Right lobe of liver (tissue), 6 donors: Measurements from ENCODE around the gene PRKCB. TPM values are rescaled to one million over a fixed set of nuclear protein-coding genes. Genes with fewer than 3 reads are reported as not detected.

Experiments used
- ATAC-seq, 4 donors: fragments of 200-7000 bp; cut with Tn5 transposase; one replicate each; pipeline ENCODE4 v1.9.1; 2020; ENCODE audit warnings: mild to moderate bottlenecking in 4 of 4, moderate library complexity in 4 of 4
- DNase-seq, 3 donors: peaks; one replicate each; pipeline ENCODE4 v3.0.0-alpha.2; 2020
- H3K27ac ChIP-seq, 3 donors: fragments of 200-600 bp; one replicate each; pipeline ENCODE4 v1.8.0; 2022
- H3K27me3 ChIP-seq, 2 donors: fragments of 200-600 bp; one replicate each; pipeline ENCODE4 v1.8.0; 2022
- H3K36me3 ChIP-seq, 4 donors: fragments of 200-600 bp; sonication (generic) in 1 of 4; one replicate each; pipeline versions ENCODE4 v1.5.1 to v1.8.0; 2017 to 2022; ENCODE audit warnings: control low read depth in 1 of 4
- H3K4me1 ChIP-seq, 4 donors: fragments of 200-600 bp; sonication (generic) in 1 of 4; one replicate each; pipeline versions ENCODE4 v1.5.1 to v1.8.0; 2017 to 2022; ENCODE audit warnings: control low read depth in 1 of 4
- H3K4me3 ChIP-seq, 3 donors: fragments of 200-600 bp; one replicate each; pipeline ENCODE4 v1.8.0; 2022
- H3K9me3 ChIP-seq, 4 donors: fragments of 200-600 bp; sonication (generic) in 1 of 4; one replicate each; pipeline versions ENCODE4 v1.5.1 to v1.8.0; 2017 to 2022; ENCODE audit warnings: control low read depth in 1 of 4
- CTCF ChIP-seq, 4 donors: fragments of 200-600 bp in 3 of 4; fragments of 450-650 bp in 1 of 4; IDR thresholded peaks; one replicate each; pipeline versions ENCODE4 v1.5.1 to v1.8.0; 2016 to 2022; ENCODE audit warnings: antibody characterized with exemption in 4 of 4, mild to moderate bottlenecking in 2 of 4
- POLR2A ChIP-seq: fragments of 450-650 bp; IDR thresholded peaks from one replicate; pipeline ENCODE4 v1.6.1; 2017; ENCODE audit warnings: antibody characterized with exemption, mild to moderate bottlenecking
- WGBS: methylation state at CpG from one replicate; pipeline ENCODE4 v1.1.6; 2018; ENCODE audit warnings: low coverage, low lambda C conversion rate; ENCODE audit not compliant: insufficient coverage; ENCODE audit errors: missing lambda C conversion rate; 5-methylcytosine and 5-hydroxymethylcytosine counted together
- intact Hi-C, 2 donors: fragments of 100-400 bp; cut with DNase I; formaldehyde crosslinking; loops; one replicate each; pipeline versions ENCODE4 v1.11.2 to v1.14.1; 2022
- total RNA-seq, 6 experiments: library from RNA; depleted of rRNA in 2 of 6; stranded (reverse); fragments of >200 nt in 2 of 6; fragmentation: NEBNext Ultra II Directional in 3 of 6; extraction: Animal tissue kit (Norgen Biotek cat#: 25700) in 3 of 6; gene quantifications; one replicate each; pipeline versions ENCODE4 v1.1.0 to v1.2.4, GENCODE V29; 2016 to 2023
- donor health status: DM: no; HTN: yes; CAD: no.
- donor health status: DM: no; HTN: no; CAD: no.
- donor health status: DM: no; HTN: no; CAD: no.
- donor health status: DM: no; HTN: yes; CAD: no.
- donor health status: DM: no; HTN: yes; CAD: no.

The PRKCB gene
- total RNA-seq, 6 experiments from 2014 or later: 1.7 to 8.1 (median 3.5) TPM

DNA sequence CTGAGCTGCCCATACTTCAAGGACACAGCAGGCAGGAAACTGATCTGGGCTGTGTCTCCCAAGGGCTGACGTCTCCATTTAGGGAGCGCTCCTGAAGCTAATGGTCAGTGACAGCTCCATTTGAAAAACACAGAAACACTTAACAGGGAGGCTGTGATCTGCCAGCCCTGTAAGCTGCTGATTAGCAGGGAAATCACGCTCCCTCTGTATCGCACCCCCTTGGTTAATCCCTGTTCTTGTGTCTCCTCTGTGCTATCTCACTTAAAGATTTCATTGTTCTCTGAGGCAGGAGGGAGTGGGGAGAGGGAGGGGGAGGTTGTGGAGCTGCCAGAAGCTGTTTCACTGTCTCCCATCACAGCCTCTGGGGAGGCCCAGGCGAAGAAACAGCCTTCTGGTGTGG is 372.9 kb downstream of the PRKCB start:
- intact Hi-C loops: no loop called here
- 0% methylated on average over 1 of the region's 5 CpGs for WGBS
- no peak for ATAC-seq
- no peaks in the 10 kb centered on the region for H3K36me3 ChIP-seq
- TF ChIP-seq POLR2A (no peak), CTCF (IDR thresholded peaks at IDR 0.05) (no peak)
- H3K27me3 ChIP-seq: peaks cover 0 to 5% of the 10 kb centered on the region in 2 donors
- H3K4me3 ChIP-seq: no peak overlapping the region
- H3K4me1 ChIP-seq: no peaks in the 10 kb centered on the region
- H3K9me3 ChIP-seq: no peaks in the 10 kb centered on the region
- no peak for DNase-seq
- no peak overlapping the region for H3K27ac ChIP-seq

DNA sequence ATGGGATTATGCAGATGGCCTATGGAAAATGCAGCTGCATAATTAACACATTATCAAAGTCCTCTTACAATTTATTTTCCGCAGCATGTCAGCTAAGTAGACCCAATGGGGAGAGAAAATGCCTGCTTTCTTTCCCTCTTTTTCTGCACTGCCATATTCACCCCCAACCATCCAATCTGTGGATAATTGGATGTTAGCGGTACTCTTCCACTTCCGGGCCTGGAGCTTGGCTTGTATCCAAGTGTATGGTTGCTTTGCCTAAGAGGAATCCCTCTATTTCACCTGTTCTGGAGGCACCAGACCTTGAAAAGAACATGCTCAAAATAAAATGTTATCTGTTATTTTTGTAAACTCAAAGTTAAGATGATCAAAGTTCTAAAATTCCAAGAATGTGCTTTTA is 379.2 kb downstream of the PRKCB start:
- TF ChIP-seq CTCF (IDR thresholded peaks at IDR 0.05) (no peak), POLR2A (no peak)
- ATAC-seq (no peak), DNase-seq (no peak)
- peaks cover 0 to 6% of the 10 kb centered on the region in 2 donors for H3K27me3 ChIP-seq
- no peaks in the 10 kb centered on the region for H3K36me3 ChIP-seq
- no peaks in the 10 kb centered on the region for H3K4me1 ChIP-seq
- H3K27ac ChIP-seq: no peak overlapping the region
- WGBS: 80% methylated on average over 3 of the region's 3 CpGs
- no peaks in the 10 kb centered on the region for H3K9me3 ChIP-seq
- H3K4me3 ChIP-seq: no peak overlapping the region
- intact Hi-C loops: no loop called here

DNA sequence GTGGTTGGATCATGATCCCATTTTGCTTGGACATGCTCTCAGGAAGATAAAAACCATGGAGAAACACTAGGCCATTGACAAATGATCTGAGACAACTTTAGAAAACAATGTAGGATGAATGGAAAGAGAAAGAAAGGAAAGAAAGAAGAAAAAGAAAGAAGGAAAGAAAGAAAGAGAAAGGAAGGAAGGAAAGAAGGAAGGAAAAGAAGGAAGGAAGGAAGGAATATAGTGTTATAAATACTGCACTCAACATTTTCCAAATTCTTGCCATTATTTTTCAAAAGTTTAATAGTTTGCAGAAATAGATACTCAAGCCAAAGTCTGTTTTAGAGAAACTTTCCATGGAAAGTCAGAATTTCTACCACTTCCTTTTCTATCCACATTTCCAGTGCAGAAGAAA is 381.2 kb downstream of the PRKCB start:
- DNase-seq: no peak
- no peak overlapping the region for H3K4me3 ChIP-seq
- no peaks in the 10 kb centered on the region for H3K36me3 ChIP-seq
- H3K4me1 ChIP-seq: no peaks in the 10 kb centered on the region
- no peak for ATAC-seq
- H3K9me3 ChIP-seq: no peaks in the 10 kb centered on the region
- H3K27me3 ChIP-seq: peaks cover 0 to 6% of the 10 kb centered on the region in 2 donors
- intact Hi-C loops: no loop called here
- H3K27ac ChIP-seq: no peak overlapping the region
- TF ChIP-seq POLR2A: no peak
- TF ChIP-seq CTCF (IDR thresholded peaks at IDR 0.05): no peak

DNA sequence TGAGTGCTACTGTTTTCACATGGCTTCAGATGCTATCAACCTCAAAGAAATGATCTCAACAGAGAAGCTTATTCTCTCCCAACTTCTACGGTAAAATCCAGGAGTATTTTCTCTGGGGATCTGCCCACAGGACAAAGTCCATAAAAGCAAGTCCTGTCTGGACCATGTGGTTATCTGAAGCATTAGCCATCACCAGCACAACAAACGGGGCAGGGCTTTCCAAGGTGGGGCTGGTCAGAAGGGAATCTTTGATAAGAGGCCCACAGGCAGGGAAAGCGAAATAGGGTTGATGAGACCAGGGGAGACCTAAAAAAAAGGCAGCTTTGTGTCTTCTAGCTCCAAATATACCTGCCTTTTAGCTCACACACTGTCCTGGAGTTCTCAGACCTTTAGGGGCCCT is 381.7 kb downstream of the PRKCB start:
- Histone ChIP-seq H3K4me3 (no peak overlapping the region), H3K4me1 (no peaks in the 10 kb centered on the region), H3K27me3 (peaks cover 0 to 6% of the 10 kb centered on the region in 2 donors), H3K27ac (no peak overlapping the region), H3K36me3 (no peaks in the 10 kb centered on the region), H3K9me3 (no peaks in the 10 kb centered on the region)
- TF ChIP-seq CTCF (IDR thresholded peaks at IDR 0.05) (no peak), POLR2A (no peak)
- ATAC-seq: no peak
- 31% methylated on average over 2 of the region's 3 CpGs for WGBS
- DNase-seq: no peak
- intact Hi-C loops: no loop called here

DNA sequence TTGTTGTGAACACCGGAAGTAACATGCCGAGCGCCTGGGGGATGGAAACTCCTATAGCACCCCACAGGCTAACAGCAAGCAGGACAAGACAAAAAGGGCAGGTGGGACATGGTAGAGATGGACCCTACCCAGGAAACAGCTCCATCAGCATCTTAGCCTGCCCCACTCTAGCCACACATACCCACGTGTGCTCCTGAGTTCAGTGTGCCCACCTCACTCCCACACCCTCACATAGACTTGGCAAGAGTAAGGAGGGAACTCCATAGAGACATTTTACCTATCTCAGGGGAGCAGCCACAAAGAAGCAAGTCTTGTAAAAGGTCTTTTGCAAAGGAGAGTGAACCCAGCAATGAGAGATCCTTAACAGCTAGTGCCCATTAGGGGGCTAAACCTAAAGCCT is 382.5 kb downstream of the PRKCB start:
- Histone ChIP-seq H3K27me3 (peaks cover 0 to 5% of the 10 kb centered on the region in 2 donors), H3K36me3 (no peaks in the 10 kb centered on the region), H3K9me3 (no peaks in the 10 kb centered on the region), H3K27ac (no peak overlapping the region), H3K4me3 (no peak overlapping the region), H3K4me1 (no peaks in the 10 kb centered on the region)
- 83% methylated on average over 4 of the region's 4 CpGs for WGBS
- no peak for TF ChIP-seq CTCF (IDR thresholded peaks at IDR 0.05)
- no peak for TF ChIP-seq POLR2A
- no peak for ATAC-seq
- DNase-seq: no peak
- intact Hi-C loops: no loop called here
